Measurements from ENCODE around the gene WDHD1. TPM values are rescaled to one million over a fixed set of nuclear protein-coding genes. Genes with fewer than 3 reads are reported as not detected.
"Not testable (repeated sequence)": the region's sequence is repeated elsewhere in the genome, so short reads cannot be mapped to it uniquely, and the experiment has no call there.

The WDHD1 gene
- total RNA-seq, 1 donor from 2014 or later, result 56.2 TPM

GRCh38 chr14:54919330-54919729 lies 107.6 kb downstream of the WDHD1 start:
- H3K36me3 Mint-ChIP-seq (ENCODE audit: low read depth), result no peaks in the 10 kb centered on the region
- no peak overlapping the region for H3K4me3 Mint-ChIP-seq
- H3K4me1 Mint-ChIP-seq, result peaks cover 5% of the 10 kb centered on the region
- TF ChIP-seq, protein P1, sequence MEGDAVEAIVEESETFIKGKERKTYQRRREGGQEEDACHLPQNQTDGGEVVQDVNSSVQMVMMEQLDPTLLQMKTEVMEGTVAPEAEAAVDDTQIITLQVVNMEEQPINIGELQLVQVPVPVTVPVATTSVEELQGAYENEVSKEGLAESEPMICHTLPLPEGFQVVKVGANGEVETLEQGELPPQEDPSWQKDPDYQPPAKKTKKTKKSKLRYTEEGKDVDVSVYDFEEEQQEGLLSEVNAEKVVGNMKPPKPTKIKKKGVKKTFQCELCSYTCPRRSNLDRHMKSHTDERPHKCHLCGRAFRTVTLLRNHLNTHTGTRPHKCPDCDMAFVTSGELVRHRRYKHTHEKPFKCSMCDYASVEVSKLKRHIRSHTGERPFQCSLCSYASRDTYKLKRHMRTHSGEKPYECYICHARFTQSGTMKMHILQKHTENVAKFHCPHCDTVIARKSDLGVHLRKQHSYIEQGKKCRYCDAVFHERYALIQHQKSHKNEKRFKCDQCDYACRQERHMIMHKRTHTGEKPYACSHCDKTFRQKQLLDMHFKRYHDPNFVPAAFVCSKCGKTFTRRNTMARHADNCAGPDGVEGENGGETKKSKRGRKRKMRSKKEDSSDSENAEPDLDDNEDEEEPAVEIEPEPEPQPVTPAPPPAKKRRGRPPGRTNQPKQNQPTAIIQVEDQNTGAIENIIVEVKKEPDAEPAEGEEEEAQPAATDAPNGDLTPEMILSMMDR (conservative IDR thresholded peaks at IDR 0.05), result no peak
- H3K27ac Mint-ChIP-seq (ENCODE audit: unreplicated experiment), result no peak overlapping the region
- no peaks in the 10 kb centered on the region for H3K27me3 Mint-ChIP-seq (ENCODE audit: low read depth)
- H3K9me3 Mint-ChIP-seq, result no peaks in the 10 kb centered on the region
- no peak for DNase-seq (ENCODE audit: low read depth, low spot score)

- no peak for DNase-seq (ENCODE audit: low read depth, low spot score)
- Mint-ChIP-seq H3K4me1 (peaks cover 5% of the 10 kb centered on the region), H3K36me3 (ENCODE audit: low read depth) (no peaks in the 10 kb centered on the region), H3K4me3 (no peak overlapping the region), H3K27ac (ENCODE audit: unreplicated experiment) (no peak overlapping the region), H3K27me3 (ENCODE audit: low read depth) (no peaks in the 10 kb centered on the region), H3K9me3 (no peaks in the 10 kb centered on the region)
- TF ChIP-seq, protein P1 (conservative IDR thresholded peaks at IDR 0.05), result no peak
Measured at GRCh38 chr14:54918427-54918826, 108.5 kb downstream of the WDHD1 start.

DNA sequence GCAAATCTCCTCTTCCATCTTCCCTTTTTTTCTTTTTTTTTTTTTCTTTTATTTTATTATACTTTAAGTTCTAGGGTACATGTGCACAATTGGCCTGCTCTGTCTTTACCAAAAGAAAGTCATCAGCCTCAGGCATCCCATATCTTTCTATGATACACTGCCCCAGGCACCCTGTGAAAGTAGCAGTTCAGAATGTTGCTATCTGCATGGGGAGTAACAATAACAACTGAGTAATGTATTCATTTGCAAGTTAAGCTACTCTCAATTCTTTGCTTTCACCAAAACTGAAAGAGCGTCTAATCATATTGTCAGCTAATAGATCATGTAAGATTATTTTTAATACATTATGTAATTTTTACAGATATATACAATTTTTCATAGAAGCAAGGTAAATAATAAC lies 110.8 kb downstream of the WDHD1 start:
- Mint-ChIP-seq H3K4me1 (peaks cover 5% of the 10 kb centered on the region), H3K27ac (ENCODE audit: unreplicated experiment) (no peak overlapping the region), H3K36me3 (ENCODE audit: low read depth) (no peaks in the 10 kb centered on the region), H3K4me3 (no peak overlapping the region), H3K9me3 (no peaks in the 10 kb centered on the region), H3K27me3 (ENCODE audit: low read depth) (no peaks in the 10 kb centered on the region)
- no peak for DNase-seq (ENCODE audit: low read depth, low spot score)
- TF ChIP-seq, protein P1 (conservative IDR thresholded peaks at IDR 0.05), result no peak

GRCh38 chr14:54909817-54910558 lies 116.9 kb downstream of the WDHD1 start:
- Mint-ChIP-seq H3K4me3 (no peak overlapping the region), H3K27me3 (ENCODE audit: low read depth) (peaks cover 3% of the 10 kb centered on the region)

DNA sequence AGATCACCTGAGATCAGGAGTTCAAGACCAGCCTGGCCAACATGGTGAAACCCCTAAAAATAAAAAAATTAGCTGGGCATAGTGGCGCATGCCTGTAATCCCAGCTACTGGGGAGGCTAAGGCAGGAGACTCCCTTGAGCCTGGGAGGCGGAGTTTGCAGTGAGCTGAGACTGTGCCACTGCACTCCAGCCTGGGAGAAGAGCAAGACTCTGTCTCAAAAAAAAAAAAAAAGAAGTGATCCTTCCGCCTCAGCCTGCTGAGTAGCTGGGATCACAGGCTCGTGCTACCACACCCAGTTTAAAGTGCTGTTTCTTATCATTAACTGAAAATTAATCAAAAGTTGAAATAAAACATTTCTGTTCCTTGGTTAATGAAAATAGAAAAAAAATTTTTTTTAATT lies 117.9 kb downstream of the WDHD1 start:
- not testable (repeated sequence) for H3K4me1 Mint-ChIP-seq; H3K36me3 Mint-ChIP-seq (ENCODE audit: low read depth); DNase-seq (ENCODE audit: low read depth, low spot score); H3K27ac Mint-ChIP-seq (ENCODE audit: unreplicated experiment); H3K9me3 Mint-ChIP-seq; H3K4me3 Mint-ChIP-seq; H3K27me3 Mint-ChIP-seq (ENCODE audit: low read depth)

More at GRCh38 chr14:54909817-54910558, 116.9 kb downstream of the WDHD1 start:
- H3K9me3 Mint-ChIP-seq, result no peaks in the 10 kb centered on the region
- no peak for DNase-seq (ENCODE audit: low read depth, low spot score)
- H3K27ac Mint-ChIP-seq (ENCODE audit: unreplicated experiment), result no peak overlapping the region
- no peaks in the 10 kb centered on the region for H3K36me3 Mint-ChIP-seq (ENCODE audit: low read depth)
- H3K4me1 Mint-ChIP-seq, result peaks cover 4% of the 10 kb centered on the region
- TF ChIP-seq, protein P1 (conservative IDR thresholded peaks at IDR 0.05), result no peak

- Mint-ChIP-seq H3K9me3 (no peaks in the 10 kb centered on the region), H3K27me3 (ENCODE audit: low read depth) (peaks cover 4% of the 10 kb centered on the region), H3K27ac (ENCODE audit: unreplicated experiment) (no peak overlapping the region), H3K36me3 (ENCODE audit: low read depth) (no peaks in the 10 kb centered on the region), H3K4me1 (peaks cover 5% of the 10 kb centered on the region), H3K4me3 (no peak overlapping the region)
- no peak for DNase-seq (ENCODE audit: low read depth, low spot score)
- TF ChIP-seq, protein P1 (conservative IDR thresholded peaks at IDR 0.05), result no peak
Measured at GRCh38 chr14:54908190-54908589, 118.7 kb downstream of the WDHD1 start.

Measured in neural crest cell (in vitro differentiated cells).